Sigmoid colon (tissue), 4 donors: ENCODE measurements around the gene RGR.

Experiments
- POLR2A ChIP-seq, 2 donors: fragments of 450-650 bp; IDR thresholded peaks; one replicate each; pipeline ENCODE4 v1.6.1; 2016; ENCODE audit warnings: antibody characterized with exemption in 2 of 2, mild to moderate bottlenecking in 2 of 2, moderate library complexity in 2 of 2
- POLR2AphosphoS5 ChIP-seq, 4 donors: sonication (generic); formaldehyde crosslinking; IDR thresholded peaks; one replicate each; pipeline ENCODE4 v1.6.1; 2017; ENCODE audit warnings: antibody characterized with exemption in 4 of 4
- TF ChIP-seq, protein P1 (sequence below), 4 experiments: fragments of 450-650 bp in 3 of 4; fragments of 200-600 bp in 1 of 4; IDR thresholded peaks; one replicate each; pipeline ENCODE4 v1.5.1; 2016 to 2019; ENCODE audit warnings: antibody characterized with exemption in 4 of 4, mild to moderate bottlenecking in 3 of 4, moderate library complexity in 2 of 4

DNA sequence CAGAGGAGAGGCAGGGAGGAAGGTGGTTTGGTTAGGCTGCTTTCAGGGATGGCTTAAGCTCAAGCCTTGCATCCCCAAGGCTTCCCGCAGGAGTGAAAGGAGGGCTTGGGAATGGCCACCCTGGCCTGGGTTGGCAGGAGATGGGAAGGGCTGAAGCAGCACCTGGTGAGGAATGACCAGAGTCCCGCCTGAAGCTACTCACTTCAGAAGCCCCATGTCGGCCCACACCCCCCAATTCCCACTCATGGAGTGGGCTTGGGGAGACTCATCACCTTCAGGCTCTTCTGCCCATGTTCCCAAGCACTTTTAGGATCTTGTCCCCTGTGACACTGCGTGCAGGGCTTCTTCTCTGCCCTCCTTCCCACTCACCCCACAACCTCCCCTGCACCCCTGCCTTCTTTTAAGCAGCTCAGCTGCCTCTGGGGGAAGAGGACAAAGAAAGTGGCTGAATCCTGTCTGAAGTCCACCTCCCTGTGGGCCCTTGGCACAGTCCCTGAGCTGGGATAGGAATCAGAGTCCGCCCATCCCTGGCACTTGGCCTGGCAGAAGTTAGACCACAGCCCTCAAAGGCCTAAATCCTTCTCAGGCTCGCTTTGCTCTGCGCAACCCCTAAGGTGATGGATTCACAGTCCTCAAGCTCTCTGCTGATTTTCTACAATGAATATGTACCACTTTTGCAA, 16.5 kb downstream of the RGR start:
- TF ChIP-seq, protein P1, sequence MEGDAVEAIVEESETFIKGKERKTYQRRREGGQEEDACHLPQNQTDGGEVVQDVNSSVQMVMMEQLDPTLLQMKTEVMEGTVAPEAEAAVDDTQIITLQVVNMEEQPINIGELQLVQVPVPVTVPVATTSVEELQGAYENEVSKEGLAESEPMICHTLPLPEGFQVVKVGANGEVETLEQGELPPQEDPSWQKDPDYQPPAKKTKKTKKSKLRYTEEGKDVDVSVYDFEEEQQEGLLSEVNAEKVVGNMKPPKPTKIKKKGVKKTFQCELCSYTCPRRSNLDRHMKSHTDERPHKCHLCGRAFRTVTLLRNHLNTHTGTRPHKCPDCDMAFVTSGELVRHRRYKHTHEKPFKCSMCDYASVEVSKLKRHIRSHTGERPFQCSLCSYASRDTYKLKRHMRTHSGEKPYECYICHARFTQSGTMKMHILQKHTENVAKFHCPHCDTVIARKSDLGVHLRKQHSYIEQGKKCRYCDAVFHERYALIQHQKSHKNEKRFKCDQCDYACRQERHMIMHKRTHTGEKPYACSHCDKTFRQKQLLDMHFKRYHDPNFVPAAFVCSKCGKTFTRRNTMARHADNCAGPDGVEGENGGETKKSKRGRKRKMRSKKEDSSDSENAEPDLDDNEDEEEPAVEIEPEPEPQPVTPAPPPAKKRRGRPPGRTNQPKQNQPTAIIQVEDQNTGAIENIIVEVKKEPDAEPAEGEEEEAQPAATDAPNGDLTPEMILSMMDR (IDR thresholded peaks at IDR 0.05), result no peak
- TF ChIP-seq POLR2A (IDR thresholded peaks at IDR 0.05) (no peak), POLR2AphosphoS5 (IDR thresholded peaks at IDR 0.05) (no peak)
